Chondrocyte (in vitro differentiated cells): ENCODE results near the gene FASN. TPM values are rescaled to one million over a fixed set of nuclear protein-coding genes. Genes with fewer than 3 reads are reported as not detected.

Experiments used
- DNase-seq: peaks from one replicate; pipeline ENCODE4 v3.0.0; 2021; ENCODE audit warnings: mixed read lengths, low spot score
- H3K27ac Mint-ChIP-seq: one replicate; pipeline ENCODE4 v1.8.0; 2021; ENCODE audit warnings: mild to moderate bottlenecking, moderate library complexity, mixed read lengths; ENCODE audit not compliant: unreplicated experiment
- H3K27me3 Mint-ChIP-seq: 2 replicates; pipeline ENCODE4 v1.8.0; 2021; ENCODE audit warnings: low read depth, mixed read lengths
- H3K36me3 Mint-ChIP-seq: 2 replicates; pipeline ENCODE4 v1.8.0; 2021; ENCODE audit warnings: low read depth, mixed read lengths
- H3K4me1 Mint-ChIP-seq: 2 replicates; pipeline ENCODE4 v1.8.0; 2021; ENCODE audit warnings: low read depth, mild to moderate bottlenecking, mixed read lengths
- H3K4me3 Mint-ChIP-seq: one replicate; pipeline ENCODE4 v1.8.0; 2021; ENCODE audit warnings: mild to moderate bottlenecking, moderate library complexity, mixed read lengths; ENCODE audit not compliant: unreplicated experiment
- H3K9me3 Mint-ChIP-seq: 2 replicates; pipeline ENCODE4 v1.8.0; 2021; ENCODE audit warnings: low read depth, mixed read lengths
- CTCF ChIP-seq: fragments of 200-600 bp; sonication (generic); IDR thresholded peaks from 2 replicates; pipeline ENCODE4 v1.5.0; 2021; ENCODE audit warnings: antibody characterized with exemption, mild to moderate bottlenecking, moderate library complexity
- total RNA-seq: library from RNA; stranded (reverse); gene quantifications from 3 replicates; pipeline ENCODE4 v1.2.1, GENCODE V29; 2021

The FASN gene
- total RNA-seq, 1 donor from 2014 or later: 141 TPM

- Mint-ChIP-seq H3K9me3 (no peaks in the 10 kb centered on the region), H3K27ac (no peak overlapping the region), H3K4me1 (peaks cover 10% of the 10 kb centered on the region), H3K27me3 (no peaks in the 10 kb centered on the region), H3K4me3 (no peak overlapping the region), H3K36me3 (peaks cover 3% of the 10 kb centered on the region)
- no peak for TF ChIP-seq CTCF
- no peak for DNase-seq
Measured at GRCh38 chr17:82112181-82112913, 14.3 kb upstream of the FASN start.

DNA sequence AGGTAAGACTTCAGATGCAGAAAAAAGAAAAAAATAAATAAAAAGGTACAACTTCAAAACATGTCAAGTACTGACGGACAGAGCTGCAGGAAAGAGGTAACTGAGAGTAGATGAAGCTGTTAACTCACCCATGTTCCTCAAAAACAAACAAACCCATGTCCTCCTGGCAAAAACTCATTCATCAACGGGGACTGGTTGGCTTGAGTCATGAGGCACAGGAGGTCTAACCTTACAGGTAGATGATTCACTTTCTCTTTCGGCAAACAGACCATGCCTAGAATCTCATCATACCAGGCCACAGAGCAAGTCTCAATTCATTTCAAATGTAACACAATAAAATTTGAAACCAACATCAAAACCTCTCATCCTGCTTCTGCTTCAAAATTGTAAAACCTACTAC lies 12.3 kb upstream of the FASN start:
- Mint-ChIP-seq H3K9me3 (no peaks in the 10 kb centered on the region), H3K36me3 (peaks cover 3% of the 10 kb centered on the region), H3K27ac (no peak overlapping the region)

GRCh38 chr17:82108961-82109475 lies 11.0 kb upstream of the FASN start:
- Mint-ChIP-seq H3K27me3 (no peaks in the 10 kb centered on the region), H3K4me3 (no peak overlapping the region), H3K9me3 (no peaks in the 10 kb centered on the region), H3K4me1 (peaks cover 20% of the 10 kb centered on the region), H3K36me3 (peaks cover 3% of the 10 kb centered on the region), H3K27ac (peak overlapping the region; percentile 32)
- DNase-seq: no peak
- TF ChIP-seq CTCF: no peak

More for the DNA sequence above, 12.3 kb upstream of the FASN start:
- no peak for DNase-seq
- Mint-ChIP-seq H3K4me1 (peaks cover 20% of the 10 kb centered on the region), H3K4me3 (no peak overlapping the region), H3K27me3 (no peaks in the 10 kb centered on the region)
- no peak for TF ChIP-seq CTCF

DNA sequence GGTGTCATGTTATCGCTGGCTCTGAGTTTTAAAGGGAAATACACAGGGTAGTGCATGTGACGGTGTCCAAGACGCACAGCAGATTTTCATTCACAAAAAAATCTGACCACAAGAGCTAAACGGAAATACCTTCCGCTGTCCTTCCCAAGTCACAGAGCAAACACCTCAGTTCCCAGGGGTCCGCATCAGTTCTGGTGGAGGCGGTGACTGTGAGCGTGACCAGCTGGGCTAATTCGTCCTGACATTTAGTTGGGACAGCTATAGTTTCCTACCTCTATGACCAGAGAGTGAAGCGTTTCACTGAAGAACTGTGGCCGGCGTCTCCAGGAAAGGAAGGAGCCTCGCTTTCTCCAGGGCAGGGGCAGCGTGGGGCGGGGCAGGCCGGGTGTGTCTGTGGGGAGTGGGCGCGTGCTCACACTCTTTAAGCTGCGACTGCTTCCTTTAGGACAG lies 10.5 kb upstream of the FASN start:
- TF ChIP-seq CTCF: no peak
- Mint-ChIP-seq H3K27me3 (no peaks in the 10 kb centered on the region), H3K9me3 (no peaks in the 10 kb centered on the region), H3K36me3 (peaks cover under 1% of the 10 kb centered on the region), H3K27ac (peak overlapping the region; percentile 32), H3K4me1 (peaks cover 20% of the 10 kb centered on the region), H3K4me3 (no peak overlapping the region)
- DNase-seq: no peak

- Mint-ChIP-seq H3K27me3 (no peaks in the 10 kb centered on the region), H3K27ac (peak overlapping the region; percentile 5), H3K36me3 (no peaks in the 10 kb centered on the region), H3K9me3 (no peaks in the 10 kb centered on the region), H3K4me1 (peaks cover 20% of the 10 kb centered on the region), H3K4me3 (no peak overlapping the region)
- DNase-seq: no peak
- TF ChIP-seq CTCF: no peak
Measured at GRCh38 chr17:82108038-82108437, 10.0 kb upstream of the FASN start.
